Choroid plexus epithelial cell (primary cell): ENCODE data around the gene CD200.

Experiments
- DNase-seq: peaks from one replicate; pipeline ENCODE4 v3.0.0-alpha.2; 2010; ENCODE audit warnings: low read depth
- H3K4me3 ChIP-seq: 2 replicates; pipeline ENCODE4 v1.5.1; 2011; ENCODE audit warnings: low read depth, mild to moderate bottlenecking, control low read depth, low read length, moderate library complexity
- TF ChIP-seq, protein P1 (sequence below): conservative IDR thresholded peaks from 2 replicates; pipeline ENCODE4 v1.5.1; 2011; ENCODE audit warnings: low read depth, mild to moderate bottlenecking, control low read depth, inconsistent platforms, low read length, moderate library complexity

The CD200 gene

GRCh38 chr3:112333002-112333380 is at the start of gene CD200:
CD200 (plus strand) TSS chr3:112333156; CDS start chr3:112333213, 57 bp downstream.
- DNase-seq = peak; percentile 67
- TF ChIP-seq, protein P1, sequence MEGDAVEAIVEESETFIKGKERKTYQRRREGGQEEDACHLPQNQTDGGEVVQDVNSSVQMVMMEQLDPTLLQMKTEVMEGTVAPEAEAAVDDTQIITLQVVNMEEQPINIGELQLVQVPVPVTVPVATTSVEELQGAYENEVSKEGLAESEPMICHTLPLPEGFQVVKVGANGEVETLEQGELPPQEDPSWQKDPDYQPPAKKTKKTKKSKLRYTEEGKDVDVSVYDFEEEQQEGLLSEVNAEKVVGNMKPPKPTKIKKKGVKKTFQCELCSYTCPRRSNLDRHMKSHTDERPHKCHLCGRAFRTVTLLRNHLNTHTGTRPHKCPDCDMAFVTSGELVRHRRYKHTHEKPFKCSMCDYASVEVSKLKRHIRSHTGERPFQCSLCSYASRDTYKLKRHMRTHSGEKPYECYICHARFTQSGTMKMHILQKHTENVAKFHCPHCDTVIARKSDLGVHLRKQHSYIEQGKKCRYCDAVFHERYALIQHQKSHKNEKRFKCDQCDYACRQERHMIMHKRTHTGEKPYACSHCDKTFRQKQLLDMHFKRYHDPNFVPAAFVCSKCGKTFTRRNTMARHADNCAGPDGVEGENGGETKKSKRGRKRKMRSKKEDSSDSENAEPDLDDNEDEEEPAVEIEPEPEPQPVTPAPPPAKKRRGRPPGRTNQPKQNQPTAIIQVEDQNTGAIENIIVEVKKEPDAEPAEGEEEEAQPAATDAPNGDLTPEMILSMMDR = no peak
- peak within 1 kb of the TSS; percentile 69 for H3K4me3 ChIP-seq

GRCh38 chr3:112289011-112289410 is 43.9 kb upstream of the CD200 start:
- no peak for DNase-seq
- TF ChIP-seq, protein P1 = no peak
- no peak overlapping the region for H3K4me3 ChIP-seq

DNA sequence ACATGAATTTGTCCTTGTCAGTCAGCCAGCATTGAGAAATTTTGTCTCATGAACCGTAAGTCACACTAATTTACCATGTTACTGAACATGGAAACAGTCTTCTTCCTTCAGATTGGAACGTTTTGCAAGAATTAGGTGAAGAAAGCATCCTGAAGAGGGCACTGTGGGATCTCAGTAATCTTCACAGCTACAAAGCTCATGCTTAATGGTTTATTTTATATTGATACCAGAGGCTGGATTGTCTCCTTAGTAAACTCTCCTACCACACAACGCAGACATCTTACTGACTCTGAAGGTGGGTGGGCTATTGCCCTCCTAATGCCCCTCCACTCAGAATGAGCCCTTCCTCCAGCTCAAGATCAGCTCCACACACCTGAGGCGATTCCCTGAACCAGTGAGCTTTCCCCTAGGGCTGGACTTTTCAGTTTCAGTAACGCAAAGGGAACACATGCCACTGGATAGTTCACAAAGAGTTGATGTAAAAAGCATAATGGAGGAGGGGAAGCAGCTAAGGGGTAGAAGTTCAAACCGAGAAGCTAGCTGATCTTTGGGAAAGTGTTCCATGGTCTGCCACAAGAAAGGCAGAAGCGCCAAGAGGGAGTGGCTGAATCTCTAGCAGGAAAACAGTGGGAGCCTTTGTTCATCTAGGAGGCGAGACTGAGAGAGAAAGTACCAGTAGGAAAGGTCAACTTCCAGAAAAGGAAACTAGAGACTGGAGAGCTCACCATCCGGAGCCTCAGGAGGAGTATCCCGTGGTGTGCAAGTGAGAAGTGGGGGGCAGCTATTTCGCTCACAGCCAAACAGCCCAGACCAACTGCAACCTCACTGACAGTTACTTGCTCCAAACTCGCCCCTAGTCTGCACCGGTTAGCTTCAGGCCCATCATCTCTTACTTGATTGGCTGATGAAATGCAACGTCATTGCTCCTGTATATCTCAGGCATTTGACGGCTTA is 39.3 kb upstream of the CD200 start, which contains the start of gene SLC9C1:
TSS of gene SLC9C1 (minus strand) at position 849 of the 954 bp plus-strand sequence. CDS start 7,425 bp downstream, outside the sequence.
- peak within 1 kb of the TSS; percentile 59 for H3K4me3 ChIP-seq
- TF ChIP-seq, protein P1 = peak; percentile 67
- DNase-seq = peak; percentile 93

GRCh38 chr3:112297714-112298113 is 35.2 kb upstream of the CD200 start:
- DNase-seq = no peak
- TF ChIP-seq, protein P1 = no peak
- H3K4me3 ChIP-seq = no peak overlapping the region

DNA sequence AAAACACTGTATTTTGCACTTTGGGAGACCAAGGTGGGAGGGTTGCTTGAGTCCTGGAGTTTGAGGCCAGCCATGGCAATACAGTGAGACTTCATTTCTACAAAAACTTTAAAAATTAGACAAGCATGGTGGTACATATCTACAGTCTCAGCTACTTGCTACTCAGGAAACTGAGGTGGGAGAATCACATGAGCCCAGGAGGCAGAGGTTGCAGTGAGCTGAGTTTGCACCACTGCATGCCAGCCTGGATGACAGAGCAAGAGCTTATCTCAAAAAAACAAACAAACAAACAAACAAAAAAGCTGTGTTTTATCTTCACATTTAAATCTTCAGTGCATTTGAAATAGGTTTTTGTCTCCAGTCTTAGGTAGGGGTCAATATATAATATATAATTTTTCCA is 34.2 kb upstream of the CD200 start:
- no peak overlapping the region for H3K4me3 ChIP-seq
- no peak for DNase-seq
- TF ChIP-seq, protein P1 = no peak

DNA sequence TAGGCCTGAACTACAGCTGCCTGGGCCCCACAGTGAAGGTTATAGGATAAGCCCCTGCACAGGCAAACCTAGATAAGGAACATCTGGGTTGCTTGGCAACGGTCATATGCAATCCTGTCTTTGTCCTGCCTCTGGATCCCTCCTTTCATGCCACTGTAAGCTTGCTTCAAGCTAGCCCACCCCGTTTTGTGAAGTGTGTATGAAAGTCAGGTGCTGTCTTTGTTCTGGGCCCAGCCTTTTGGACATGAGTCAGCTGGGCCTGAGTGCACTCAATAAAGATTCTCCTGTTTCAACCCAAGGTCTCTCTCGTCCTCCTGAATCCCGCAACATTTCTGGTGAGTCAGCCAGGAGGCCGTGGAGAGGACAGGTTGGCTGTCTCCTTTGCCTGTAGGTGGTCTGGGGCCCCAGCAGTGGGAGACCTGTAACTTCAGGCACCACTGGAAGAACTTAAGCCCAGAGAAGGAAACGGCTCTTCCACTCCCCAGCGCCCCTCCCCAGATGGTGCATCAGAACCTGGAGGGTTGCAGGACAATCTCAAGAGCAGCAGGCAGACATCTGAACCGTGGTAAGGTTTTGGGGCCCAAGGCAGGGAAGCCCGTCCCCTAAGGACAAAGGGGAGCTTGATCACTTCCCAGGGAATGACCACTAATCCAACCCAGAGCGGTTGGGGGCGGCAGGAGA is 30.7 kb upstream of the CD200 start:
- peak; percentile 72 for DNase-seq
- TF ChIP-seq, protein P1 = no peak
- H3K4me3 ChIP-seq = peak overlapping the region; percentile 47
